GM21381 (cell line): Measurements from ENCODE around the gene NOVA1.

Experiments used
- ATAC-seq: cut with Tn5 transposase; IDR thresholded peaks from one replicate; pipeline ENCODE4 v1.9.1; 2021; ENCODE audit warnings: mild to moderate bottlenecking, moderate library complexity; ENCODE audit not compliant: unreplicated experiment

NOVA1 gene

GRCh38 chr14:26594756-26595545 is 2.9 kb downstream of the NOVA1 start:
- no peak for ATAC-seq

- no peak for ATAC-seq
These were observed 3.7 kb downstream of the NOVA1 start for GRCh38 chr14:26594148-26594547.

- no peak for ATAC-seq
These were observed 4.5 kb downstream of the NOVA1 start for GRCh38 chr14:26593357-26593756.

- no peak for ATAC-seq
These were observed 7.9 kb downstream of the NOVA1 start for GRCh38 chr14:26589925-26590324.

GRCh38 chr14:26577711-26578110 is 20.1 kb downstream of the NOVA1 start:
- ATAC-seq: no peak

GRCh38 chr14:26554069-26554772 is 43.6 kb downstream of the NOVA1 start:
- no peak for ATAC-seq

- ATAC-seq: no peak
These were observed 48.3 kb downstream of the NOVA1 start for GRCh38 chr14:26549571-26549970.

- no peak for ATAC-seq
These were observed 49.4 kb downstream of the NOVA1 start for GRCh38 chr14:26548406-26548805.

GRCh38 chr14:26538176-26538575 is 59.7 kb downstream of the NOVA1 start:
- no peak for ATAC-seq

GRCh38 chr14:26531894-26532293 is 65.9 kb downstream of the NOVA1 start:
- ATAC-seq: no peak

- ATAC-seq: no peak
These were observed 69.2 kb downstream of the NOVA1 start for GRCh38 chr14:26528415-26529182.

GRCh38 chr14:26527095-26527494 is 70.7 kb downstream of the NOVA1 start:
- ATAC-seq: no peak

GRCh38 chr14:26526137-26526536 is 71.7 kb downstream of the NOVA1 start:
- no peak for ATAC-seq

GRCh38 chr14:26525085-26525484 is 72.7 kb downstream of the NOVA1 start:
- no peak for ATAC-seq

GRCh38 chr14:26522967-26523366 is 74.9 kb downstream of the NOVA1 start:
- no peak for ATAC-seq

- no peak for ATAC-seq
These were observed 80.1 kb downstream of the NOVA1 start for GRCh38 chr14:26517771-26518170.

GRCh38 chr14:26500028-26500427 is 97.8 kb downstream of the NOVA1 start:
- no peak for ATAC-seq

GRCh38 chr14:26499546-26499945 is 98.3 kb downstream of the NOVA1 start:
- no peak for ATAC-seq

- ATAC-seq: no peak
These were observed 110.9 kb downstream of the NOVA1 start for GRCh38 chr14:26486922-26487321.

GRCh38 chr14:26484562-26484961 is 113.3 kb downstream of the NOVA1 start:
- no peak for ATAC-seq

GRCh38 chr14:26478967-26479366 is 118.9 kb downstream of the NOVA1 start:
- ATAC-seq: no peak

- no peak for ATAC-seq
These were observed 131.0 kb downstream of the NOVA1 start for GRCh38 chr14:26466862-26467261.
